ENCODE measurements around the gene BBS7. TPM values are rescaled to one million over a fixed set of nuclear protein-coding genes. Genes with fewer than 3 reads are reported as not detected.

Gene BBS7
- total RNA-seq, 2 experiments from 2014 or later, result 10.7 to 25.8 TPM

GRCh38 chr4:121790976-121791375 lies 79.3 kb downstream of the BBS7 start:
- H3K4me1 ChIP-seq (ENCODE audit: insufficient read depth, low read length, poor library complexity, severe bottlenecking), result peaks cover 7% of the 10 kb centered on the region
- no peak overlapping the region for H3K4me2 ChIP-seq (ENCODE audit: low read length)
- no peak for TF ChIP-seq EZH2phosphoT487 (IDR thresholded peaks at IDR 0.05; ENCODE audit: borderline replicate concordance, low read depth, low read length)
- TF ChIP-seq CTCF (conservative IDR thresholded peaks at IDR 0.05; ENCODE audit: low read length), result no peak
- H3K79me2 ChIP-seq (ENCODE audit: insufficient read depth, low read depth, low read length), result no peaks in the 10 kb centered on the region
- H4K20me1 ChIP-seq (ENCODE audit: insufficient read depth, low read length), result no peaks in the 10 kb centered on the region
- no TSS peak for BruUV-seq (replicated peaks)
- H3K9me2 ChIP-seq (ENCODE audit: insufficient read depth, low read length), result no peaks in the 10 kb centered on the region
- DNase-seq (ENCODE audit: low spot score), result no peak
- POLR2A ChIA-PET, result interaction anchor here (2.2 kb wide), 1 partner anchor 9 kb away, joined by 7 read pairs; no protein-coding TSS in a partner anchor
- no peak overlapping the region for H3K27ac ChIP-seq (ENCODE audit: low read depth, low read length, poor library complexity, severe bottlenecking)
- H3K9me3 ChIP-seq (ENCODE audit: low read length), result no peaks in the 10 kb centered on the region
- no peak overlapping the region for H2AFZ ChIP-seq (ENCODE audit: low read length)
- H3K4me3 ChIP-seq (ENCODE audit: low read depth, low read length, poor library complexity, severe bottlenecking), result no peak overlapping the region
- intact Hi-C loops (cut with micrococcal nuclease; ENCODE audit: unreplicated experiment), result no loop called here
- no peaks in the 10 kb centered on the region for H3K36me3 ChIP-seq (ENCODE audit: insufficient read depth, low read length)
- CTCF ChIA-PET (ENCODE audit: unreplicated experiment), result no interaction called here

GRCh38 chr4:121789960-121790829 lies 80.1 kb downstream of the BBS7 start:
- no peak for DNase-seq (ENCODE audit: low spot score)
- Histone ChIP-seq H4K20me1 (ENCODE audit: insufficient read depth, low read length) (no peaks in the 10 kb centered on the region), H3K4me1 (ENCODE audit: insufficient read depth, low read length, poor library complexity, severe bottlenecking) (no peaks in the 10 kb centered on the region), H3K4me2 (ENCODE audit: low read length) (no peak overlapping the region), H3K9me3 (ENCODE audit: low read length) (no peaks in the 10 kb centered on the region), H3K9me2 (ENCODE audit: insufficient read depth, low read length) (no peaks in the 10 kb centered on the region), H3K27ac (ENCODE audit: low read depth, low read length, poor library complexity, severe bottlenecking) (no peak overlapping the region), H2AFZ (ENCODE audit: low read length) (no peak overlapping the region), H3K79me2 (ENCODE audit: insufficient read depth, low read depth, low read length) (no peaks in the 10 kb centered on the region), H3K4me3 (ENCODE audit: low read depth, low read length, poor library complexity, severe bottlenecking) (no peak overlapping the region), H3K36me3 (ENCODE audit: insufficient read depth, low read length) (no peaks in the 10 kb centered on the region)
- POLR2A ChIA-PET, result interaction anchor here (0.9 to 2.2 kb wide), 2 partner anchors 8 to 9 kb away, joined by 3 to 7 read pairs; no protein-coding TSS in a partner anchor
- CTCF ChIA-PET (ENCODE audit: unreplicated experiment), result no interaction called here
- intact Hi-C loops (cut with micrococcal nuclease; ENCODE audit: unreplicated experiment), result no loop called here
- no TSS peak for BruUV-seq (replicated peaks)
- TF ChIP-seq CTCF (conservative IDR thresholded peaks at IDR 0.05; ENCODE audit: low read length) (no peak), EZH2phosphoT487 (IDR thresholded peaks at IDR 0.05; ENCODE audit: borderline replicate concordance, low read depth, low read length) (no peak)

GRCh38 chr4:121789455-121789854 lies 80.8 kb downstream of the BBS7 start:
- no peaks in the 10 kb centered on the region for H3K4me1 ChIP-seq (ENCODE audit: insufficient read depth, low read length, poor library complexity, severe bottlenecking)
- H4K20me1 ChIP-seq (ENCODE audit: insufficient read depth, low read length), result no peaks in the 10 kb centered on the region
- no peaks in the 10 kb centered on the region for H3K9me3 ChIP-seq (ENCODE audit: low read length)
- H2AFZ ChIP-seq (ENCODE audit: low read length), result no peak overlapping the region
- no peaks in the 10 kb centered on the region for H3K36me3 ChIP-seq (ENCODE audit: insufficient read depth, low read length)
- TF ChIP-seq CTCF (conservative IDR thresholded peaks at IDR 0.05; ENCODE audit: low read length) (no peak), EZH2phosphoT487 (IDR thresholded peaks at IDR 0.05; ENCODE audit: borderline replicate concordance, low read depth, low read length) (no peak)
- intact Hi-C loops (cut with micrococcal nuclease; ENCODE audit: unreplicated experiment), result no loop called here
- no peaks in the 10 kb centered on the region for H3K9me2 ChIP-seq (ENCODE audit: insufficient read depth, low read length)
- H3K79me2 ChIP-seq (ENCODE audit: insufficient read depth, low read depth, low read length), result no peaks in the 10 kb centered on the region
- H3K4me2 ChIP-seq (ENCODE audit: low read length), result no peak overlapping the region
- no peak overlapping the region for H3K27ac ChIP-seq (ENCODE audit: low read depth, low read length, poor library complexity, severe bottlenecking)
- DNase-seq (ENCODE audit: low spot score), result no peak
- BruUV-seq (replicated peaks), result no TSS peak
- POLR2A ChIA-PET, result interaction anchor here (0.9 kb wide), 1 partner anchor 10 kb away, joined by 3 read pairs; no protein-coding TSS in a partner anchor
- no peak overlapping the region for H3K4me3 ChIP-seq (ENCODE audit: low read depth, low read length, poor library complexity, severe bottlenecking)
- CTCF ChIA-PET (ENCODE audit: unreplicated experiment), result no interaction called here

All from OCI-LY7 (cell line).